Measurements from ENCODE around the gene YEATS2. TPM values are rescaled to one million over a fixed set of nuclear protein-coding genes. Genes with fewer than 3 reads are reported as not detected.

The YEATS2 gene
- total RNA-seq, 1 experiment from 2014 or later, result 34.5 TPM

DNA sequence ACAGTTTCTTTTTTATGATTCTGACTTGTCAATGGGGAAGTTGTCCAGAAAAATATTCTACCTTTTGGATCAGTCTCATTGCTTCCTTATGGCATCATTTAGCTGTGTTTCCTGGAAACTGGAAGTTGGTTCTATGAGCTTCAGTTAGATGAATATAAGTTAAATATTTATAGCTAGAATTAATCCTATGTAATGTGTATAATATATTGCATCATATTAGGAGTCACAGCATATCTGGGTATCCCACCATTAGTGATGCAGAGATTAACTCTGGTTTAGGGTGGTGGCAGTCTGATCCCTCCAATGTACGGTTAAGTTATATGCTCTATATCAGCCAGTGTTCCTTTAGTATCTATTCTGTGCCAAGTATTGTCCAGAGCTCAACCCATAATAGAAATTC, 42.9 kb upstream of the YEATS2 start:
- H3K27me3 Mint-ChIP-seq (ENCODE audit: insufficient read depth, unreplicated experiment), result no peaks in the 10 kb centered on the region
- H3K9me3 Mint-ChIP-seq (ENCODE audit: unreplicated experiment), result peaks cover 40% of the 10 kb centered on the region
- CTCF ChIA-PET, result no interaction called here

GRCh38 chr3:183662099-183662498, 35.5 kb upstream of the YEATS2 start:
- no peaks in the 10 kb centered on the region; the same call in none of the 2 replicates for H3K36me3 ChIP-seq (ENCODE audit: control insufficient read depth, insufficient read depth, low read length)
- no peak for DNase-seq
- Mint-ChIP-seq H3K4me1 (ENCODE audit: low read depth, unreplicated experiment) (no peaks in the 10 kb centered on the region), H3K27ac (ENCODE audit: unreplicated experiment) (no peak overlapping the region), H3K27me3 (ENCODE audit: insufficient read depth, unreplicated experiment) (no peaks in the 10 kb centered on the region), H3K36me3 (ENCODE audit: insufficient read depth, unreplicated experiment) (peaks cover 11% of the 10 kb centered on the region), H3K4me3 (ENCODE audit: unreplicated experiment) (no peak overlapping the region), H3K9me3 (ENCODE audit: unreplicated experiment) (no peaks in the 10 kb centered on the region)
- ChIA-PET POLR2A (interaction anchor here (0.6 kb wide), 1 partner anchor 37 kb away, joined by 3 read pairs; no protein-coding TSS in a partner anchor), CTCF (no interaction called here)
- H3K27me3 ChIP-seq (replicated peaks; ENCODE audit: control insufficient read depth, insufficient read depth, low read length), result no peaks in the 10 kb centered on the region
- intact Hi-C loops (cut with micrococcal nuclease; ENCODE audit: unreplicated experiment), result no loop called here
- no peak for TF ChIP-seq CTCF (IDR thresholded peaks at IDR 0.05; ENCODE audit: insufficient read depth in 1 of 2, low read depth in 1 of 2, low read length in 1 of 2, severe bottlenecking in 1 of 2, unreplicated experiment in 1 of 2)
- BruUV-seq (replicated peaks), result no TSS peak
- no peaks in the 10 kb centered on the region for H3K4me1 ChIP-seq
- no peak overlapping the region for H3K4me3 ChIP-seq (ENCODE audit: low read depth, low read length)
- no peaks in the 10 kb centered on the region; the same call in 1 of the 2 replicates for H3K9me3 ChIP-seq

More for the DNA sequence above, 42.9 kb upstream of the YEATS2 start:
- Mint-ChIP-seq H3K4me1 (ENCODE audit: low read depth, unreplicated experiment) (no peaks in the 10 kb centered on the region), H3K4me3 (ENCODE audit: unreplicated experiment) (no peak overlapping the region), H3K36me3 (ENCODE audit: insufficient read depth, unreplicated experiment) (peaks cover 13% of the 10 kb centered on the region), H3K27ac (ENCODE audit: unreplicated experiment) (no peak overlapping the region)
- no peak for DNase-seq
- no peak overlapping the region for H3K4me3 ChIP-seq (ENCODE audit: low read depth, low read length)
- POLR2A ChIA-PET, result interaction anchor here (0.6 kb wide), 1 partner anchor 1897 kb away, joined by 4 read pairs; the partner anchor contains the start of gene LIPH
- no TSS peak for BruUV-seq (replicated peaks)
- no peaks in the 10 kb centered on the region for H3K27me3 ChIP-seq (replicated peaks; ENCODE audit: control insufficient read depth, insufficient read depth, low read length)
- H3K36me3 ChIP-seq (ENCODE audit: control insufficient read depth, insufficient read depth, low read length), result no peaks in the 10 kb centered on the region; the same call in none of the 2 replicates
- TF ChIP-seq CTCF (IDR thresholded peaks at IDR 0.05; ENCODE audit: insufficient read depth in 1 of 2, low read depth in 1 of 2, low read length in 1 of 2, severe bottlenecking in 1 of 2, unreplicated experiment in 1 of 2), result no peak
- no peaks in the 10 kb centered on the region for H3K4me1 ChIP-seq
- peaks cover 24% of the 10 kb centered on the region for H3K9me3 ChIP-seq
- intact Hi-C loops (cut with micrococcal nuclease; ENCODE audit: unreplicated experiment), result no loop called here

DNA sequence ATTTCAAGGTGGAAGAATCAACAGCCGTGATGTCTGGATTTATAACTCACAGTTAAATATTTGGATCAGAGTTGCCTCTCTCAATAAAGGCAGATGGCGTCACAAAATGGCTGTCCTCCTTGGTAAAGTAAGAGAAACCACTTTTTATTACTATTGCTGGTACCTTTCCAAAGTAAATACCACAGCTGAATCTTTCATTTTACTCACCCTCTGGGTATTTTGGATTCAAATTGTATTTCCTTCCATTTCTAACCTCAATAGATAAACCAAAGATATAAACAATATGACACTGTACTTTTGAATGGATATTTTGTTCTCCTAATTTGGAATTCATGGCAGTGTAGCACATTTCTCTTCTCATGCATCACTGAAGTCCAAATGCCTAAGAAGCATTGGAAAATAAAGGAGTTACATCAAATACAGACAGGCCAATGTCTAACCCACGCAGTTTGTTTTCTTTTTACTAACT, 32.6 kb upstream of the YEATS2 start:
- no TSS peak for BruUV-seq (replicated peaks)
- DNase-seq, result no peak
- POLR2A ChIA-PET, result no interaction called here
- intact Hi-C loops (cut with micrococcal nuclease; ENCODE audit: unreplicated experiment), result no loop called here
- no peaks in the 10 kb centered on the region for H3K36me3 ChIP-seq (ENCODE audit: control insufficient read depth, insufficient read depth, low read length)
- Mint-ChIP-seq H3K36me3 (ENCODE audit: insufficient read depth, unreplicated experiment) (peaks cover 13% of the 10 kb centered on the region), H3K27ac (ENCODE audit: unreplicated experiment) (no peak overlapping the region), H3K27me3 (ENCODE audit: insufficient read depth, unreplicated experiment) (no peaks in the 10 kb centered on the region), H3K4me1 (ENCODE audit: low read depth, unreplicated experiment) (no peaks in the 10 kb centered on the region), H3K4me3 (ENCODE audit: unreplicated experiment) (no peak overlapping the region), H3K9me3 (ENCODE audit: unreplicated experiment) (no peaks in the 10 kb centered on the region)
- CTCF ChIA-PET, result no interaction called here
- TF ChIP-seq CTCF (IDR thresholded peaks at IDR 0.05; ENCODE audit: insufficient read depth in 1 of 2, low read depth in 1 of 2, low read length in 1 of 2, severe bottlenecking in 1 of 2, unreplicated experiment in 1 of 2), result no peak
- H3K4me1 ChIP-seq, result no peaks in the 10 kb centered on the region
- H3K9me3 ChIP-seq, result no peaks in the 10 kb centered on the region
- no peaks in the 10 kb centered on the region for H3K27me3 ChIP-seq (replicated peaks; ENCODE audit: control insufficient read depth, insufficient read depth, low read length)
- no peak overlapping the region for H3K4me3 ChIP-seq (ENCODE audit: low read depth, low read length)

Data from Caco-2 (cell line).